Nephron (organoid): ENCODE data around the gene ADGRL3.

Experiments
- H3K27ac Mint-ChIP-seq, 3 experiments: 2 replicates each; pipeline ENCODE4 v1.8.0; 2020; ENCODE audit warnings: mixed read lengths in 3 of 3, mild to moderate bottlenecking in 2 of 3, moderate library complexity in 1 of 3
- H3K27me3 Mint-ChIP-seq: 2 replicates; pipeline ENCODE4 v1.8.0; 2021; ENCODE audit warnings: low read depth, mild to moderate bottlenecking, moderate library complexity, mixed read lengths
- H3K36me3 Mint-ChIP-seq: 2 replicates; pipeline ENCODE4 v1.8.0; 2020; ENCODE audit warnings: low read depth, mixed read lengths
- H3K4me1 Mint-ChIP-seq: 2 replicates; pipeline ENCODE4 v1.8.0; 2020; ENCODE audit warnings: mixed read lengths
- H3K4me3 Mint-ChIP-seq, 3 experiments: 2 replicates each; pipeline ENCODE4 v1.8.0; 2020; ENCODE audit warnings: mild to moderate bottlenecking in 3 of 3, mixed read lengths in 3 of 3, moderate library complexity in 2 of 3
- H3K9me3 Mint-ChIP-seq: 2 replicates; pipeline ENCODE4 v1.8.0; 2020; ENCODE audit warnings: mixed read lengths
- TF ChIP-seq, protein P1 (sequence below), 3 experiments: fragments of 200-600 bp; sonication (generic); IDR thresholded peaks; one replicate each; pipeline ENCODE4 v1.5.0; 2021; ENCODE audit warnings: antibody characterized with exemption in 3 of 3; ENCODE audit not compliant: unreplicated experiment in 3 of 3

Gene ADGRL3

DNA sequence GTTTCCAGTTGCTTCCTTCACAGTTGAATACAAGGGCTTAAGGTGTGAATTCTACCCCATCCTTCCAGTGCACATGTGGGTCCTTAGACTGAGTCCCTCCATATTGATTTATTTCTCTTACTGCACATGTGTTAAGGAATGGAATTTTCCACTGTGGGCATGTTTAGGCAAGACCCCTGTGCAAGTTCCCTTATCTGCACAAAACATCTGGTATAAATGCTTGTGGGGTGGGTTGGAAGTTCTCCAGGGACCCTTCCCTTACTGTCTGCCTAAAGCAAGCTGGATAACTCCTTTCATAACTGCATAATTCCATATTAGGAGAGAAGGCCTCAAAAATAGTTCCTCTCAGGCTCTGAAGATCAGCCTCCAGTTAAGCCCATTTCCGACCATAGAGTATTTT lies 570.9 kb downstream of the ADGRL3 start:
- Mint-ChIP-seq H3K4me3 (no peak overlapping the region), H3K9me3 (peaks cover under 1% of the 10 kb centered on the region), H3K27me3 (no peaks in the 10 kb centered on the region), H3K36me3 (peaks cover 12% of the 10 kb centered on the region), H3K4me1 (no peaks in the 10 kb centered on the region), H3K27ac (no peak overlapping the region)
- TF ChIP-seq, protein P1, sequence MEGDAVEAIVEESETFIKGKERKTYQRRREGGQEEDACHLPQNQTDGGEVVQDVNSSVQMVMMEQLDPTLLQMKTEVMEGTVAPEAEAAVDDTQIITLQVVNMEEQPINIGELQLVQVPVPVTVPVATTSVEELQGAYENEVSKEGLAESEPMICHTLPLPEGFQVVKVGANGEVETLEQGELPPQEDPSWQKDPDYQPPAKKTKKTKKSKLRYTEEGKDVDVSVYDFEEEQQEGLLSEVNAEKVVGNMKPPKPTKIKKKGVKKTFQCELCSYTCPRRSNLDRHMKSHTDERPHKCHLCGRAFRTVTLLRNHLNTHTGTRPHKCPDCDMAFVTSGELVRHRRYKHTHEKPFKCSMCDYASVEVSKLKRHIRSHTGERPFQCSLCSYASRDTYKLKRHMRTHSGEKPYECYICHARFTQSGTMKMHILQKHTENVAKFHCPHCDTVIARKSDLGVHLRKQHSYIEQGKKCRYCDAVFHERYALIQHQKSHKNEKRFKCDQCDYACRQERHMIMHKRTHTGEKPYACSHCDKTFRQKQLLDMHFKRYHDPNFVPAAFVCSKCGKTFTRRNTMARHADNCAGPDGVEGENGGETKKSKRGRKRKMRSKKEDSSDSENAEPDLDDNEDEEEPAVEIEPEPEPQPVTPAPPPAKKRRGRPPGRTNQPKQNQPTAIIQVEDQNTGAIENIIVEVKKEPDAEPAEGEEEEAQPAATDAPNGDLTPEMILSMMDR (IDR thresholded peaks at IDR 0.05; ENCODE audit: unreplicated experiment in 3 of 3), result no peak

DNA sequence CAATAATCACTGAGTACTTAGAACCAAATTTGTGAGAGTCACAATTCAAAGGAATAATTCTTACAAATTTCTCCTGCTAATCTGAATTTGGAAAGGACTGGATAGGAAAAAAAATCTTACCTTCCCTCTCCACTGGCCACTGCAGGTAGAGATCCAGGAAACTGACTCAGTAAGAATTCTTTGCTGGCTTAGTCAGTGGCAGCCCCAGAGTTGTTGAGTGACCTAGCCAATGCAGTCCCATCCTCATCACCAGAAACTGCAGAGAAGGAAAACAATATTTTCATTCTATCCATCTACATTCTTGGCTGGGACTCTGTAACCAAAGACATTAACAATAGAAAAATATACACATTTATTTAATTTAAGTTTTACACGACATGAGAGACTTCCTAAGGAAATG lies 572.0 kb downstream of the ADGRL3 start:
- Mint-ChIP-seq H3K9me3 (no peaks in the 10 kb centered on the region), H3K4me1 (no peaks in the 10 kb centered on the region), H3K36me3 (peaks cover 6% of the 10 kb centered on the region), H3K27ac (no peak overlapping the region), H3K27me3 (no peaks in the 10 kb centered on the region), H3K4me3 (no peak overlapping the region)
- TF ChIP-seq, protein P1 (IDR thresholded peaks at IDR 0.05; ENCODE audit: unreplicated experiment in 3 of 3), result no peak

DNA sequence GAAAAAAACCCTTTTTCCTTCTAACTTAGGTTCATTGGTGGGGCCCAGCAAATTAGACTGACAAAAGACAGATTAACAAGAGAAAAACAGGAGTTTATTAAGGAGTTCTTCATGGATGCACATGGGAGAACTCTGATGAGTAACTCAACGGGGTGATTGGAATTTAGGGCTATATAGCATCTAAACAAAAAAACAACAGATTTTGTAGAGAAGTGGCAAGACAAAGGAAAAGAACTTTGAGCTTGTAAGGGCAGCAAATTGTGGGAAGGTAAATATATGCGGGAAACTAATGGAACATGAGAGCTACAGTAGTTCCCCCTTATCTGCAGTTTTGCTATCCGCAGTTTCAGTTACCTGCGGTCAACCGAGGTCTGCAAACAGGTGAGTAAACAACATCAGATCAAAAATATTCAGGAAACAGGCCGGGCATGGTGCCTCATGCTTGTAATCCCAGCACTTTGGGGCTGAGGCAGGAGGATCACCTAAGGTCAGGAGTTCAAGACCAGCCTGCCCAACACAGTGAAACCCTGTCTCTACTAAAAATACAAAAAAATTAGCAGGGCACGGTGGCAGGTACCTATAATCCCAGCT lies 573.6 kb downstream of the ADGRL3 start:
- no peaks in the 10 kb centered on the region for H3K4me1 Mint-ChIP-seq
- peaks cover 4% of the 10 kb centered on the region for H3K36me3 Mint-ChIP-seq
- no peaks in the 10 kb centered on the region for H3K9me3 Mint-ChIP-seq
- H3K4me3 Mint-ChIP-seq, result no peak overlapping the region
- H3K27ac Mint-ChIP-seq, result no peak overlapping the region
- no peaks in the 10 kb centered on the region for H3K27me3 Mint-ChIP-seq
- TF ChIP-seq, protein P1 (IDR thresholded peaks at IDR 0.05; ENCODE audit: unreplicated experiment in 3 of 3), result no peak

DNA sequence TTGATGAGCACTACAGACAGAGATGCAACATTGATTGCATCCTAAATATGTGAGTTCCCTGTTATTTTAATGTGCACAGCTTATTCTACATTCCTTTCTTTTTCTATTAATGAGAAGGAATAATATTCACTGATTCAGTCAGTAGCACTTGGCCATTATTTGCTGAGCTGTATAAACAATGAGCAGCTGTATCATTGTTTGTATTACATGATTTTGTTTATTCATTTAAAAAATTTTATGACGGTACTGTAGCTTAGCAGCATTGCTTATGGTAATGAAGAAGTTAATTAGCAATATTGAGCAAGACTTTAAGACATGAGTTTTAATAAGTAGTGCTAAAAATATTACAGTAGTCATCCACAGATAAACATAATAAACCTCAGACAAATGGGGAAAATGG lies 582.0 kb downstream of the ADGRL3 start:
- Mint-ChIP-seq H3K27me3 (no peaks in the 10 kb centered on the region), H3K27ac (no peak overlapping the region), H3K4me1 (peaks cover 4% of the 10 kb centered on the region), H3K9me3 (no peaks in the 10 kb centered on the region), H3K36me3 (no peaks in the 10 kb centered on the region), H3K4me3 (no peak overlapping the region)
- TF ChIP-seq, protein P1 (IDR thresholded peaks at IDR 0.05; ENCODE audit: unreplicated experiment in 3 of 3), result no peak

DNA sequence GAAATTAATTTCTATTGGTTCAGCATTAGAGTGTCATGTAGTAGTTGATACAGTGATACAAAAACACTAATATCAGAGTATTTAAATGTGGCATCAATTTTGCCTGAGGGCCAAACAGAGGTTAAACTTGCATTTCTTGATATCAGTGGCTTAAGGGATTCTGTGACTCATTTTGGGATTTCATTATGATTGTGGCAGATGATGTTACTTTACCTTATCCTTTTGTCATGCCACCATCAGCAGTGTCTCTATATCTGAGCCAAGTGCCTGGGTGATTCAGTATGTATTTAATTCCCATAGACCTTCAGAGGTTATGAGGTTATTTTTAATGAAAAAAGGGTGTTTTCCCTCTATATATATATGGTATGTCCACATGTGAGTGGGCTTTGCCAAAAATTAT lies 582.9 kb downstream of the ADGRL3 start:
- no peaks in the 10 kb centered on the region for H3K27me3 Mint-ChIP-seq
- TF ChIP-seq, protein P1 (IDR thresholded peaks at IDR 0.05; ENCODE audit: unreplicated experiment in 3 of 3), result no peak
- H3K9me3 Mint-ChIP-seq, result peaks cover under 1% of the 10 kb centered on the region
- H3K4me1 Mint-ChIP-seq, result peaks cover 4% of the 10 kb centered on the region
- no peak overlapping the region for H3K27ac Mint-ChIP-seq
- H3K4me3 Mint-ChIP-seq, result no peak overlapping the region
- no peaks in the 10 kb centered on the region for H3K36me3 Mint-ChIP-seq

DNA sequence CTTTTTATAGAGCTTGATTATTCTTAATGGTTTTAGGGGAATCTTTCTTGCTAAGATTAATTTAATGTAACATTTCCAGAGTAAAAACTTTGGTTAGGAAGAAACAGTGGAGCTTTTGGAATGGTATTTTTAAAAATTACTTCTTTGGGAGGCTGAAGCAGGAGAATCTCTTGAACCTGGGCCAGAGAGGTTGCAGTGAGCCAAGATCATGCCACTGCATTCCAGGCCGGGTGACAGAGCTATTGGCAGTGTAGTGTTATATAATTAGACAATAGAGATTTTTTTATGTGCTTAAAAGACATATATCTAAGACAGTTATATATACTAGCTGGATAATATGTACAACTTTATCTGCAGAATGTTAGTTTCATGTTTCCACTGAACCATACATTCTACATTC lies 585.6 kb downstream of the ADGRL3 start:
- H3K4me1 Mint-ChIP-seq, result peaks cover 4% of the 10 kb centered on the region
- no peak overlapping the region for H3K4me3 Mint-ChIP-seq
- H3K36me3 Mint-ChIP-seq, result peaks cover 8% of the 10 kb centered on the region
- H3K9me3 Mint-ChIP-seq, result peaks cover 9% of the 10 kb centered on the region
- TF ChIP-seq, protein P1 (IDR thresholded peaks at IDR 0.05; ENCODE audit: unreplicated experiment in 3 of 3), result no peak
- H3K27ac Mint-ChIP-seq, result no peak overlapping the region
- no peaks in the 10 kb centered on the region for H3K27me3 Mint-ChIP-seq
